ENCODE data around the gene C22orf31. TPM values are rescaled to one million over a fixed set of nuclear protein-coding genes. Genes with fewer than 3 reads are reported as not detected.

C22orf31 gene
- polyA plus RNA-seq, 3 donors: not detected

- Histone ChIP-seq H3K4me1 (ENCODE audit: control insufficient read depth in 1 of 2, insufficient read depth in 2 of 2, low read length in 2 of 2) (no peaks in the 10 kb centered on the region), H2AFZ (ENCODE audit: insufficient read depth, low read depth, low read length, poor library complexity, severe bottlenecking) (no peak overlapping the region), H4K20me1 (ENCODE audit: insufficient read depth, low read length) (no peaks in the 10 kb centered on the region), H3K36me3 (replicated peaks in 1 of 2; ENCODE audit: control insufficient read depth in 1 of 2, insufficient read depth in 2 of 2, low read length in 2 of 2) (no peaks in the 10 kb centered on the region), H3K27ac (ENCODE audit: low read depth in 1 of 2, low read length in 2 of 2) (no peak overlapping the region), H3K9ac (ENCODE audit: insufficient read depth, low read length, poor library complexity, severe bottlenecking) (no peak overlapping the region), H3K9me3 (replicated peaks in 1 of 2; ENCODE audit: control insufficient read depth in 1 of 2, insufficient read depth in 1 of 2, low read length in 2 of 2) (no peaks in the 10 kb centered on the region), H3K4me3 (replicated peaks in 1 of 3; ENCODE audit: low read depth in 2 of 3, low read length in 3 of 3) (no peak overlapping the region), H3K27me3 (ENCODE audit: control insufficient read depth in 2 of 2, insufficient read depth in 2 of 2, low read length in 2 of 2) (peaks cover 0 to 2% of the 10 kb centered on the region in 2 donors), H3K4me2 (replicated peaks; ENCODE audit: extremely low read depth, low read length, poor library complexity, severe bottlenecking) (no peak overlapping the region), H3K79me2 (ENCODE audit: insufficient read depth, low read length) (no peaks in the 10 kb centered on the region)
- DNase-seq: no peak
- peaks cover 0 to 1% (median 0%) of the 10 kb centered on the region in 7 donors for H3K9me3 Mint-ChIP-seq
- H3K36me3 Mint-ChIP-seq: no peaks in the 10 kb centered on the region
- intact Hi-C loops (cut with micrococcal nuclease): no loop called here
- H3K4me3 Mint-ChIP-seq: no peak overlapping the region
- no peak for TF ChIP-seq CTCF (IDR thresholded peaks at IDR 0.05)
- WGBS (ENCODE audit: insufficient coverage): no CpG with 5 or more reads among the region's 2 CpGs
- no peak overlapping the region for H3K27ac Mint-ChIP-seq
- peaks cover 5 to 7% (median 6%) of the 10 kb centered on the region in 3 donors for H3K27me3 Mint-ChIP-seq (ENCODE audit: low read depth in 3 of 3)
- H3K4me1 Mint-ChIP-seq: peaks cover 4% of the 10 kb centered on the region
These were observed 33.8 kb upstream of the C22orf31 start for GRCh38 chr22:29095459-29095858.

DNA sequence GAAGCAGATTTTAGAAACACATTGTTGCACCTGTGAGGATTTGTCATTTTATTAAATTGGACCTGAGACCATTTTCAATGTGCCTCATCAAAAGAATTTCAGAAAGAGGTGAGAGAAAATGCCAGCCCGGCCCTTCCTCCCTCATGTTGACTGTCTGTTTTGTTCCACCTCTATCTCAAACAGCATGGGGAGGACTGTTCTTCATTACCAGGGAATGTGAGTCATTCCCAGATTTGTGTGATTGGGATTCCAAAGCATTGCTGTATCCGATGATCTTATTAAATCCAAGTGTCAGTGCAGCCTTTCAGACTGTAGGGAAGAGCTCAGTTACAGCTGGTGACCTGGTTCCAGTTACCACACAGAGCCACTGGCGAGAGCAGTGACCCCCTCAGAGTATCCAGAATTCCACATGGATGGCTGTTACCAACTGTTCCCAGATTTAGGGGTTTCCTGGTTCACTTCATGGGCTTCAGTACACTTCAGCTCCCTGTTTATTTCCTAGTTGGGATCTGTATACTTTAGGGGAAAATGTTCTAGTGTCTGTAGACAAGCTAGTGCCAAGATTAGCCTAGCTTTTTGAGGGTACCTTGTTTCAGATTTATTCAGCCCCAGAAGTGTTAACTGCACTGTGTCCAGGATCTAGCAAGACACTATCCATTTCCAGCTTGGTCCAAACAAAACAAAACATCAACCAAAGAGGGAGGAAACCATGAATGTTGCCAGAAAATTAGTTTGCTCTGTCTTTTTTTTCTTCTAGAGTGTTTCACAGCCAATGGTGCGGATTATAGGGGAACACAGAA lies 32.1 kb upstream of the C22orf31 start:
- Mint-ChIP-seq H3K4me1 (peaks cover 4% of the 10 kb centered on the region), H3K9me3 (no peaks in the 10 kb centered on the region), H3K27ac (peak overlapping the region in 1 of 7 donors; percentile 36), H3K36me3 (no peaks in the 10 kb centered on the region), H3K4me3 (peak overlapping the region in 1 of 2 donors; percentile 35), H3K27me3 (ENCODE audit: low read depth in 3 of 3) (peaks cover 4 to 12% (median 6%) of the 10 kb centered on the region in 3 donors)
- H3K4me2 ChIP-seq (replicated peaks; ENCODE audit: extremely low read depth, low read length, poor library complexity, severe bottlenecking): no peak overlapping the region
- no peak overlapping the region for H2AFZ ChIP-seq (ENCODE audit: insufficient read depth, low read depth, low read length, poor library complexity, severe bottlenecking)
- no peaks in the 10 kb centered on the region for H3K4me1 ChIP-seq (ENCODE audit: control insufficient read depth in 1 of 2, insufficient read depth in 2 of 2, low read length in 2 of 2)
- H3K79me2 ChIP-seq (ENCODE audit: insufficient read depth, low read length): no peaks in the 10 kb centered on the region
- 85% methylated on average over 2 of the region's 4 CpGs for WGBS (ENCODE audit: insufficient coverage)
- H3K27me3 ChIP-seq (ENCODE audit: control insufficient read depth in 2 of 2, insufficient read depth in 2 of 2, low read length in 2 of 2): peaks cover 0 to 2% of the 10 kb centered on the region in 2 donors
- H3K9me3 ChIP-seq (replicated peaks in 1 of 2; ENCODE audit: control insufficient read depth in 1 of 2, insufficient read depth in 1 of 2, low read length in 2 of 2): no peaks in the 10 kb centered on the region
- no peak overlapping the region for H3K27ac ChIP-seq (ENCODE audit: low read depth in 1 of 2, low read length in 2 of 2)
- intact Hi-C loops (cut with micrococcal nuclease): no loop called here
- H3K4me3 ChIP-seq (replicated peaks in 1 of 3; ENCODE audit: low read depth in 2 of 3, low read length in 3 of 3): no peak overlapping the region
- H3K36me3 ChIP-seq (replicated peaks in 1 of 2; ENCODE audit: control insufficient read depth in 1 of 2, insufficient read depth in 2 of 2, low read length in 2 of 2): no peaks in the 10 kb centered on the region
- no peaks in the 10 kb centered on the region for H4K20me1 ChIP-seq (ENCODE audit: insufficient read depth, low read length)
- no peak for TF ChIP-seq CTCF (IDR thresholded peaks at IDR 0.05)
- no peak overlapping the region for H3K9ac ChIP-seq (ENCODE audit: insufficient read depth, low read length, poor library complexity, severe bottlenecking)
- DNase-seq: no peak

All from CD14-positive monocyte (primary cell).